GM10847 (cell line): ENCODE results near the gene LHPP.

Experiments
- POLR2A ChIP-seq: IDR thresholded peaks from 2 replicates; pipeline ENCODE4 v1.6.1; 2011; ENCODE audit not compliant: insufficient read length; ENCODE audit errors: extremely low read depth

LHPP gene

DNA sequence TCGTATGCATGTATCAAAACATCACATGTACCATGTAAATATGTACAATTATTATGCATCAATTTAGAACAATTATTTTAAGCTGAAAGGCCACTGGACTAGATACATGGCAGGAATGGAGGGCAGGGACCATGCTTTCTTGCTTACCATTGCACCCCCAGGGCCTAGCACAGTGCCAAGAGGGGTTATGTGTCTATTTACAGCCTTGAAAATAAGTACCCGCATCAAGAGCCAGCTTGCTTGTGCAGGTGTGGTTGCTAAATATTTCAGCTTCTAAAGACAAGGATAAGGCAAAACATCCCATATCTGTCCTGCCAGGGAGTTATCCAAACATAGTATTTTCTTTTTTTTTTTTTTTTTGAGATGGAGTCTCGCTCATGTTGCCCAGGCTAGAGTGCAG is 28.2 kb upstream of the LHPP start:
- no peak for TF ChIP-seq POLR2A

DNA sequence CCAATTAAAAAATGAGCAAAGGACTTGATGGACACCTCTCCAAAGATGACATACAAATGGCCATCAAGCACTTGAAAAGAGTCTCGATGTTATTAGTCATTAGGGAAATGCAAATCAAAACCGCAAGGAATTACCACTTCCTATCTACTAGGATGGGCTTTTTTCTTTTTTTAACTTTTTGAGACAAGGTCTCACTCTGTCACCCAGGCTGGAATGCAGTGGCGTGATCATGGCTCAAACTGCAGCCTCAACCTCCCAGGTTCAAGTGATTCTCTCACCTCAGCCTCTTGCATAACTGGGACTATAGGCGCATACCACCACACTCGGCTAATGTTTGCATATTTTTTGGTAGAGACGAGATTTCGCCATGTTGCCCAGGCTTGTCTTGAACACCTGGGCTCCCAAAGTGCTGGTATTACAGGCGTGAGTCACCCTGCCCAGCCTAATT is 25.4 kb upstream of the LHPP start:
- TF ChIP-seq POLR2A, result no peak

DNA sequence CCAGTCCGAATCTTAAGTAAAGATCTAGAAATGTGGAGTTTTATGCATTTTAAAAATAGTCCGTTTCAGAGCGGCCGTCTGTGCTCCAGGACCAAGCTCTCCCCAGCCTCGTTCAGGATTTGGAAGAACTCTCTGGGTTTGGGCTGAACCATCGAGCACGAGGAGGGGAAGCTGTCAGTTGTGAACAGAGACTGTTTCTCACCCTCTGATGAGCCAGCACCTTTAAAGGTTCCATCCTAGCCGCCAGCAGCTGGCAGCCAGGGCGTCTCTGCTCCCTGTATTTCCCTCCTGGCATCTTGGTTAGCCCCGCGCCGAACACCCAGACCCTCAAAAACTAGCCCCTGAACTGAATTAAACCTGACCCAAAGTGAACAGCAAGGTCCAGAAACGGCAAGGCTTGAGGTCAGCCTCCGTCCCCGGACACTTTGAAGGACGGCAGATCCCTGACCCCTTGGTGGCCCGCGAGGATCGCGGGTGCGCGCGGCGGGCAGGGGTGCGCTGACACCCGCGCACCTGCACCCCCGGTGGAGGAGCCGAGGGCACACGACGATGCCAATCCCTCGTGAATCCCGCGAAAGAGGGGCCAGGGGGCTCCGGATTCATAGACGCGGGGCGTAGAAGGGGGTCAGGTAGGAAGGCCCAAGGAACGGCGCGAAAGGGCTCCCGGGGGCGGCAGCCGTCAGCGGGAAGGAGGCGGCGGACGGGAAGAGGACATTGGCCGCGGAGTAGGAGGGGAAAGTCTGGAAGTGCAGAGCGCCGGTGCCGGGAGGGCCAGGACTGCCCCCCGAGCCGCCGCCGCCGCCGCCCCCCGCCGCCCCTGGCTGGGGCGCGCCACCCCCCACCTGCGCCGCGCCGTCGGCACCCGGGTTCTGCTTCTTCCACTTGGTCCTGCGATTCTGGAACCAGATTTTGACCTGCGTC is 14.5 kb upstream of the LHPP start:
- no peak for TF ChIP-seq POLR2A

DNA sequence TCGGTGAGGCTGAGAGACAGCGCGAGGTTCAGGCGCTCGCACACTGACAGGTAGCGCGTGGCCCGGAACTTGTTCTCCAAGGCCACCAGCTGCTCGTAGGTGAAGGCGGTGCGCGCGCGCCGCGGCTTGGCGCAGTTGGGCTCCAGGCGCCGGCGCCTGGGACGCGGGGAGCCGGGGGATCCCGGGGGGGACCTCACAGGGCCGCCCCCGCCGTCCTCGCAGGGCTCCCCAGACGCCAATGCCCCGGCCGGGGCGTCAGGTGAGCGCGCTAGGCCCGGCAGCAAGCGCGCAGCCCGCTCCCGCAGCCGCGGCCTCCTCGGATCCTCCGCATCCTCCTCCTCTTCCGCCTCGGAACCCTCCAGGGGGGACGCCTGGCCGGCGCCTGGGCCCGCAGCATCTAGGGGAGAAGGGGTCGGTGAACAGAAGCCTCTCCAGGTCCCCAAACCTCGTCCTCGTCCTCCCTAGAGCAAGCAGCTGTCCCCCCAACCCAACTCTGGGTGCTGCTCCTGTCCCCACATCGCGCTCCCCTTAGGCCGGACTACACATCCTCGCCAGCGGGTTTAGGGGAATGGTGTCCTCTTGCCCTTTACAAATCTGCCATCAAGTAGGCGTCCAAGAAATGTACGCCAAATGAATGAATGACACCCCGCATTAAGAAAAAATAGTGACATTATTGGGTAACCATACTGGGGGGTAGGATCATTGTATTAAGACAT is 13.7 kb upstream of the LHPP start:
- TF ChIP-seq POLR2A, result no peak

DNA sequence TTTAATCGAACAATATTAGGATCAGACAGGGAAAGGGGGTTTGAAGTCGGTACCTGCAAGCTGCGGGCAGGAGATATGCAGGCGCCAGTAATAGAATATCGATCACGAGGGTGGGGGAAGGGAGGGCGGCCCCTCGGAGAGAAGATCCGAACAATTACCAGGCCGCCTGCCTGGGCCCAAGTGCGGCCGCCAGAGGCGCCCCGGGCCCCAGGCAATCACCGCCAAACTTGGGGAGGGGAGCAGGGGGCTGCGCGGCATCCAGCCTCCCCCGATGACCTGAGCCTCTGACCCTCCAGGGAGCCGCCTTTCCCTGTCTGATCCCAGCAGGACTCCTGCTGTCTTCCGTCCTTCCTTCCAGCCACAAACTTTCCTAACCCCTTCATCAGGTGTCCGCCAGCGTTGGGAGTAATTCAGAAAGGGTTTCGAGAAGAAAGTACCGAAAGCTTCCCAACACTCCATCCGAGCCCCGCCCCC is 12.9 kb upstream of the LHPP start:
- no peak for TF ChIP-seq POLR2A

DNA sequence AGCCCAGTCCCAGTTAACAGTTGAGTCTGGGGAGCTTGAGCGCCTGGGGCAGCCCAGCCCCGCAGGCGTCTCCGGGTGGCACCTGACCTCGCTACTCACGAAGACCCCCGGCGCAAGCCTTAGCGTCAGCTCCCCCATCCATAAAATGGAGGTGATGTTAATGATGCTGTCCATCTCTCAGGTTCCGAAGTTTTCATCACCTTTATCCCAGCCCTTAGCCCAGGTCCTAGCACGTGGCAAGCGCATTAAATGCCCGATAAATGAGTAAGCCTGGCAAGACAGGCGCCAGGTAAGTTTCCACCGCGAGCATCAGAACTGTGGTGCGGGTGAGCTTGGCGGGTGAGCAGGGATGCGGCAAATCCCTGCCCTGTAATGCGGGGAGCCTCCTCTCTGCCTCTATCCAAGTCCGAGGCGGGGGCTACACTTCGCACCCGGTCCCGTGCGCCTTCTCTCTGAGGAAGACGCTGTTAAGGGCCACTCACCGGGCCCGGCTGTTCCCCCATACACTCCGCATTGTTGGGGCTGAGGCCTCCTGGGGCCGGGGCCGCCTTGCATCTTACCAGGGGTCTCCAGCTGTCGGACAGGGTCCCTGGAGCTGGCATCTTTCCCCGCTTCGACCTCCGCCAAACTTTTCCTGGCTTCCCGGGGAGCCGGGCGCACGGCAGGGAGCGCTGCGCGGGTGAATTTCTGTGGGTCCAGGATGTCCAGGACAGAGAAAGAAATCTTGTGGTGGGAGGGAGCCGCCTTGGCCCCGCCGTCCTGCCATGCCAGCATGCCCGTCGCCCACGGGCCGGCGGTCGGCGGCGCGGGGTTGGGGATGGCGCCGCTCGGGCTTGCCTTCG is 12.2 kb upstream of the LHPP start:
- TF ChIP-seq POLR2A, result no peak

DNA sequence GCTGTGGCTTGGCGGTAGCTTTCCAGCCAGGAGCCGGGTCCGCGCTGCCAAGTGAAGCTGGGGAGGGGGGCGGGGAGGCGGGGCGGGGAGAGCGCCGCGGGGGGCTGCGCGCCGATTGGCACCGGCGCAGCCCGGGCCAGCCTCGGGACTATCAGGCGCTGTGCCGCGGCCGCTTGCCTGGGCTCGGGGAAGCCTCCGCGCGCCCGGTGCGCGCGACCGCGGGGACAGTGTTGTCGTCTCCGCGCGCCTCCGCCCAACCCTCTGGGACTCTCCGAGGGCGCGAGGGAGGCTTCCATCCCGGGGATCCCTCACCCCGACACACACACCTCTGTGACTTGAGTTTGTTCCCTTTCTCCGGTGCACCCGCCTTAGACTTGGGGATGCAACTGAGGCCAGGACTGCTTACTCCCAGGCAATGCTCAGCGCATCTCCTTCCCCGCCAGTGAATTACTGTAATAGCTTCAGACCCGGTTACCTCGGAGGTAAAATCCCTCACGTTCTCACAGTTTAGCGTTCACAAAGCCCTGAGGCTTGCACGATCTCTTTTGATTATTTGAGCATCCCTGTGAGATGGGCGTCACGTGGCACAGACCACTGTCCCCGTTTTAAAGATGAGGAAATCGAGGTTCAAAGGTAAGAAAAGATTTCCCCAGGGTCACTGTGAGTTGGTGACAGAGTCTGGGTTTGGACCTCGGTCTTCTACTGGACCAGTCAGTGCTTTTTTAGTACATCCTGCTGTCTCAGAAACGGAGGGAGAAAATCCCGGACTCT is 11.4 kb upstream of the LHPP start, which contains the start of gene NKX1-2:
Gene NKX1-2, minus strand, starts transcription at position 24 of the 771 bp plus-strand sequence. CDS start 92 bp downstream, outside the sequence.
- TF ChIP-seq POLR2A, result no peak

DNA sequence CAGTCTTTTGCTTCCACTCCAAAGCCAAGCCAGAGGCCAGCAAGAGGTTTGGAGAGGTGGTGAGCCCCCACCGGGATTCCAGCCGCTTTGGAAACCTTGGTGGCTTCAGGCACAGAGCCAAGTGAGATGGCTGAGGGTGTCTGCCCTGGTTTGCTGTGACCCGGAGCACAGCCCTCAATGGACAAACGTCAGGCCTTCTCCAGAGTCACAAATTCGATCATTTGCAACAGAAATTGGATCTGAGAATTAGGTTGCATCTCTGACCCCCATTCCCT is 10.9 kb upstream of the LHPP start:
- TF ChIP-seq POLR2A, result no peak

DNA sequence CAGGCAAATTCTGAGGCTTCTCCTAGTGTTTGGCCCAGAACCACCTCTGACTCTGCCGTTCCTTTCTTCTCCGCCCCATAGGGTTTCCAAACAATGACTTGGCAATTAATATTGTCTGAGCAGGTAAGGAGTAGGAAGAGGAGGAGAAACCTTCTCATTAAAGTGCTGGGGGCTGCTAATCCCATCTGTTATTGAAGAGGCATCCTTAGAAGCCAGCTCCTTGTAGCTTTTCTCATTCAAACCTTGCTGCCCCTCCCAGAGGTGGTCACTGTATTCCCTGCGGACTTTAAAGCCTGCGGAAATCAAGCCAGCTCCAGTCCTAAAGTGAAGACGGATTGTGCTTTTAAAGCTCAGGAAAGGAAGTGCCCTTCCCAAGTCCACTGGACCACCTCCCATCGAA is 10.3 kb upstream of the LHPP start:
- no peak for TF ChIP-seq POLR2A

DNA sequence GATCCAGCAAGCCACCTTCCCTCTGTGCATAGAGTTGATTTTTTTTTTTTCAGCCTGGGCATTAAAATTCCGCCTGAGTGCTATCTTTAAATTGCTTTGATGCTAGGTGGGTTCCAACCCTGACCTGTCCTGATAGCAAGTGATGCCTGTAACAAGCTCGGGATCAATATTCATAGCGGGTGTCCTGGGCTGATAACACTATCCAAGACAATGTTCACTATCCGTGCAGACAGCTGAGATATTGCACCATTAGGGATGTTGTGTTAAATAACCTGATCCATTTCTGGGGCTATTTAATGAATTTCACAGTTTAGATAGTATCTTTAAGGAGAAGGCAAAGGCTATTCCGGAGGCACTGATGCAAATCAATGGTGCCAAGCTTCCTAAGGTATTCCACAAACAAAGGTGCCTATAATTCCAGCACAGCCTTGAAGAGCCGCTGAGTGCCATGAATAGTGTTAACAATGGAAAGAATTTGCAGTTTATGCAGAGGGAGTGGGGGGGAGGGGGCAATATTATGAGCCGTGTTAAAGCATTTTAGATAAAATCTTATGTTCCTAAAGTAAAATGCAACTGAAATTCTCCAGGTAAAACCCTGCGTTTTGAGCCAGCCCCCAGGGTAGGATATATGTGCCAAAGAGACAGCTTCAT is 7.5 kb upstream of the LHPP start:
- no peak for TF ChIP-seq POLR2A

DNA sequence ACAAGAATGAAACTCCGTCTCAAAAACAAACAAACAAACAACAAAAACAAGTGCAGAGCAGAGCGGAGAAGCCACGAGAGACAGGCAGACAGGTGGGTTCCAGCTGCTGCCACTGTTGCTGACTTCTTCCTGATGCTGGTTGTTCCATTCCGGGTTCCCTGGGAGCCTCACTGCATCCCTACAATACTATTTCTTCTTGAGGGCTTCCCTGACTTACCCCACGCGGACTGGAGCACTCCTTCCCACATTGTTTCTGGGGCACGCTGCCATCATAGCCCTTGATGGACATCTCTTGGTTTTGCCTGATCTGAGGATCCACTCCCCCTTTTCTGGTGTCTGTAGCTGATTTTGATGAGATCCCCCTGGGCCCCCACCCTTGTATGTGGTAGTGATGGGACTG is 6.2 kb upstream of the LHPP start:
- no peak for TF ChIP-seq POLR2A

DNA sequence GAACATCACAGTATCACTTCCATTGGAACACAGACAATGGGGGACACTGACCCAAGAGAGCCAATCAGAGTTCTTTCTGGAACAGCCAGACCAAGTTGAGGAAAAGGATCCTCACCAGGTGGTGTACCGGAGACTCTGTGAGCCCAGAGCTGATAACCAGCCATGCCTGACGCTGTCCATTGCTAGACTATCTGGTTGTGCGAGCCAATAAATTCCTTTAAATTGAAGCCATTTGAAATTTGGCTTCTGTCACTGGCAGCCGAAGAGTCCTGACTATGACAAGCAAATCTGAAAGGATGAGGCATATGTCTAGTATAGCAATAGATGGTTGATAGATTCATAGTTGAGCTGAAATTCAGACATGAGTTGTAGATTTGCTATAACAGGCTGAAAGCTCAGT is 3.1 kb upstream of the LHPP start:
- no peak for TF ChIP-seq POLR2A

DNA sequence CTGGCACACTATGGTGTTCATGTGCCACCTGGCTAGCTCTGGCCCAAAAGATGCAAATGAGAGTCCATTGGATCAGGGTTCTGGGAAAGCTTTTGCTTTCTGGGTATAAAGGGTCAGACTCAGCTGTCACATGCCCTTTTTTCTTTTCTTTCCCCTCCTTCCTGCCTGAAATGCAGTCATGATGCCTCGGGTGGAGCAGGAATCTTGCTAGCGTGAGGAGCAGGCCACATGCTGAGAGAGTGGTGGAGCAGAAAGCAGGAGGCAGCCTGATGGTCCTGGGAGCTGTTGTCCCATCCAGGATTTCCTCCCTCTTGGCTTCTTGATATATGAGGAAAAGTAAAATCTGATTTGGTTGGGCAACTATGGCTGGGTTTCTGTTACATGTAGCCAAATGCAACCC is 2.7 kb upstream of the LHPP start:
- TF ChIP-seq POLR2A, result no peak

DNA sequence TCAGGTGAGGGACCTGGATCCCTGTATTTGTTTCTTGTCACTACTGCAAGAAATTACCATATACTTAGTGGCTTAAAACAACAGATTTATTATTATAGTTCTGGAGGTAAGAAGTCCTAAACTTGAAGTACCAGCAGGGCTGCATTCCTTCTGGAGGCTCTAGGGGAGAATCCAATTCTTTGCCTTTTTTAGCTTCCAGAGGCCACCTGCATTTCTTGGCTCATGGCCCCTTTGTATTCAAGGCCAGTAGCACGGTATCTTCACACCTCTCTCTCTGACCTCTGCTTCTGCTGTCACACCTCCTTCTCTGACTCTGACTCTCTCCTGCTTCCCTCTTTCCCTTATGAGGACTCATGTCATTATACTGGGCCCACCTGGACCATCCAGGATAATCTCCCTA is 2.2 kb upstream of the LHPP start:
- TF ChIP-seq POLR2A, result no peak
